ENCODE data around the gene ANKRD34C. TPM values are rescaled to one million over a fixed set of nuclear protein-coding genes. Genes with fewer than 3 reads are reported as not detected.

The ANKRD34C gene
- total and polyA plus RNA-seq, 9 of the 15 experiments (the other 6 are each of a cell fraction or from before 2014, with no cell fraction given), result 0.01 TPM; not detected in 8

GRCh38 chr15:79310985-79311900 lies 28.7 kb downstream of the ANKRD34C start, which contains the start of gene TMED3 (continued):
- TF ChIP-seq PBX2 (CRISPR knock-in tag; IDR thresholded peaks at IDR 0.05; ENCODE audit: low read depth) (no peak), PBX2 (tag; conservative IDR thresholded peaks at IDR 0.05; ENCODE audit: low read depth) (no peak), TEAD1 (CRISPR knock-in tag; IDR thresholded peaks at IDR 0.05) (peak in 1 of 2 experiments; percentile 54; a peak in 1 of 4 replicates), HNRNPH1 (optimal IDR thresholded peaks at IDR 0.05; ENCODE audit: low read depth, low read length) (no peak), MXD1 (CRISPR knock-in tag; IDR thresholded peaks at IDR 0.05; ENCODE audit: borderline replicate concordance, poor library complexity, severe bottlenecking) (no peak), FOXA3 (CRISPR knock-in tag; conservative IDR thresholded peaks at IDR 0.05 in 1 of 2, IDR thresholded peaks at IDR 0.05 in 1 of 2) (0 out of 4 replicates have a peak, but pooled peaks of 1 of the 2 experiments have one; percentile 56), ZBTB34 (CRISPR knock-in tag; IDR thresholded peaks at IDR 0.05) (no peak), SMAD4 (CRISPR knock-in tag; conservative IDR thresholded peaks at IDR 0.05) (no peak), ZNF436 (CRISPR knock-in tag; IDR thresholded peaks at IDR 0.05) (no peak), RERE (CRISPR knock-in tag; IDR thresholded peaks at IDR 0.05; ENCODE audit: borderline replicate concordance) (no peak), ZBTB12 (CRISPR knock-in tag; IDR thresholded peaks at IDR 0.05) (no peak), ZNF274 (IDR thresholded peaks at IDR 0.05; ENCODE audit: borderline replicate concordance, low read depth, low read length) (no peak), RBFOX2 (IDR thresholded peaks at IDR 0.05; ENCODE audit: low read depth, low read length) (peak; percentile 91)

Data from K562 (cell line).